GM21423 (cell line): ENCODE measurements around the gene KLHL2.

ENCODE experiments used
- ATAC-seq: cut with Tn5 transposase; IDR thresholded peaks from one replicate; pipeline ENCODE4 v1.9.1; 2021; ENCODE audit warnings: mild to moderate bottlenecking, moderate library complexity; ENCODE audit not compliant: unreplicated experiment

The KLHL2 gene

DNA sequence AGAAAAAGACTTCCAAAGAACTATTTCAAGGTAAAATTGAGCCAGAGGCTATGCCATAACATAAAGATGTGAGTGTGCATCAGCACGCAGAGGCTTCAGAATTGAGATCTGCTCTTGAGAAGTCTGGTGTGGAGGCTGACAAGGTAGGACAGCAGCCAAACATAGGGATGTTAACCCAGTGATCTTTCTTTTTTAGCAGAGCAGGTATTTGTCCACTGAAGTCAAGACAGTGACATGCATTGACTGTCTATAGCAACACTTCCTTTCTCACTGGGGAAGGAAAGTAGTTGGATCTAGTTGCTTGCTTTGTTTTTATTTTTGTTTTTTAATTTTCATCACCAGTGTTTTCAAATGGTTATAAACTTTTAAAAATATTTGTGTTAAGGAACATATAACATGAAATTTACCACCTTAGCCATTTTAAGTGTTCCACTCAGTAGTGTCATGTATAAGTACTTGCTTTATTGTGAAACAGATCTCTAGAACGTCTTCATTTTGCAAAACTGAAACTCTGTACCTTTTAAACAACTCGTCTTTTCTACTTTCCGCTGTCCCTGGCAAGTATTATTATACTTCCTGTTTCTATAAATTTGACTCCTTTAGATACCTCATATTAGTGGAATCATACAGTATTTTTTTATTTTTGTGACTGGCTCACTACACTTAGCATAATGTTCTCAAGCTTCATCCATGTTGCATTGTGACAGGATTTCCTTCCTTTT, 79.4 kb downstream of the KLHL2 start:
- peak; percentile 77 for ATAC-seq

DNA sequence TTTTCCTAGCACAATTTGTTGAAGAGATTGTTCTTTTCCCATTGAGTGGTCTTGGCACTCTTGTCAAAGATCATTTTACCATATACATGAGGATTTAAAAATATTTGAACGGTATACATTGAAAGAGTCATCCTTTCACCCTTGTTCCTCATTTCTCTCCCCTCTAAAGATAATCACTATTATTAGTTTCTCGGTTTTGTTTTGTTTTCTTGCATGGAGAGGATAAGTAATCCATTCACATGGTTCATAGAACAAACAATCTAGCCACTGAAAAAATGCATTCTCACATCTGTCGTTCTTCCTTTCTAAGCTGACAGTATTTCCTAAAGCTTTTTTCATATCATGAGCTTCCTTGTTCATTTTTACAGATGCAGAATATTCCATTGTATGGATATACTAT, 80.9 kb downstream of the KLHL2 start:
- ATAC-seq = peak; percentile 58

DNA sequence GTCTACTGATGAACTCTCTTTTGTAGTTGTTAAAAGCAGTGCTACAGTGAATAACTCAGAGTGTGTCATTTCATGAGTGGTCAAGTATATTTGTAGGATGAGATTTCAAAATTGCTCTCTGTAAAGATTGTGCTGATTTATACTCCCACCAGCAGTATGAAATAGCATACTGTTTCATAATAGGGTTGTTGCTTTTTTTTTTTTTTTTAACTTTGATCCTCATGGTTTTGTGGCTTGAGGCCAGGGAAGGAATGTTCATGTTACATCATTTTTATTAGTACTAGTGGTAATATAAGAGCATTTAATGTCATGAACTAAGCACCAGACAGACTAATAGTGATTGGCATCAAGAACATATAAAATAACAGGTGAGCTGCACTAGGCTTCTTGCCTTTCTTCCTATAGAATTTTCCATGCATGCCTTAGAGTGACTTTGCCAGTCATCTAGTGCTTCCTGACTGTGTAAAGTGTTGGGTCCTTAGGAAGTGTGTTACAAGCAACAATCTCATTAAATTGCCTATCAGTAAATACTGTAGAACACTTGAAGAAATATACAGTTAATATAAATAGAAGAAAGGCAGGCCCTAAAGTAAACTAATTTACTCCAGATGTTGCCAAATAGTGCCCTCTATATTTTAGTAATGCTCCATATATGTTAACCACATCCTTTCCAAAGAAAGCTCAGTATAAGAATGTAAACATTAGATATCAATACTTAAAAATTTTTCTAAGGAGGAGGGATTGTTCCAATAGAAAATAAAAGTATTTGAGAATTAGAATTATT, 81.5 kb downstream of the KLHL2 start:
- ATAC-seq = peak; percentile 27

DNA sequence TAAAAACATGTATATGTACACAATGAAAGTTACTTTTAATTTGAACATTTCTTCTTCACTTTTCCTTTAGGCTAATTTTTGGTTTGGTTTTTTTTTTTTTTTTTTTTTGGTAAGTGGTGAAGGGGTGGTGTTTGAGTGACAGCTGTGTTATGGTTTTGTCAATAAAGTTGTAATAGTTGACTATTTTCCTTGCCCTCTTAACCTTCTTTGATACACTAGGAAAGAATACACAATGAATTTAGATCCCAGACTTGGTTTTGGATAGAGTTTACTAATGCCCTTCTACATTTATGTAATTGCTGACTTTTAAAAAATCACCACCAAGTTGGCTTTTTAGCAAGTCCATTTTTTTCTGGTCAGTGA, 82.0 kb downstream of the KLHL2 start:
- ATAC-seq = no peak

DNA sequence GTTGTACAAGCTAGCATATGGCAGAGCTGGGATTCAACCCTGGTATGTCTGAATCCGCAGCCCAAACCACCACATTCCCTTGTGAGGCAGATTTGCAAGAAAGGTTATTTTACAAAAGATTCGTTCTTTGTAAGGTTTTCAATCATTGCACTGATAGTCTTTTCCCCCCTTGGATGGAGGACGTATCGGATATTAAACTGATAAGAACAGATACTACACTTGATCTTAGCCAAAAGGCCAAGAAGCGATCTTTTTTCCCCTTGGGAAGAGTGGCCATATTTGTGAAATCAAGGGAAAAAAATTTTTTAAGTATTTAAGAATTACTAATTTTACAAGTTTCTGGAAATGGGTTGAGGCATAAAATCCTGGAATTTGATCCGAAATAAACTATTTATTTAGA, 85.7 kb downstream of the KLHL2 start:
- ATAC-seq = no peak

DNA sequence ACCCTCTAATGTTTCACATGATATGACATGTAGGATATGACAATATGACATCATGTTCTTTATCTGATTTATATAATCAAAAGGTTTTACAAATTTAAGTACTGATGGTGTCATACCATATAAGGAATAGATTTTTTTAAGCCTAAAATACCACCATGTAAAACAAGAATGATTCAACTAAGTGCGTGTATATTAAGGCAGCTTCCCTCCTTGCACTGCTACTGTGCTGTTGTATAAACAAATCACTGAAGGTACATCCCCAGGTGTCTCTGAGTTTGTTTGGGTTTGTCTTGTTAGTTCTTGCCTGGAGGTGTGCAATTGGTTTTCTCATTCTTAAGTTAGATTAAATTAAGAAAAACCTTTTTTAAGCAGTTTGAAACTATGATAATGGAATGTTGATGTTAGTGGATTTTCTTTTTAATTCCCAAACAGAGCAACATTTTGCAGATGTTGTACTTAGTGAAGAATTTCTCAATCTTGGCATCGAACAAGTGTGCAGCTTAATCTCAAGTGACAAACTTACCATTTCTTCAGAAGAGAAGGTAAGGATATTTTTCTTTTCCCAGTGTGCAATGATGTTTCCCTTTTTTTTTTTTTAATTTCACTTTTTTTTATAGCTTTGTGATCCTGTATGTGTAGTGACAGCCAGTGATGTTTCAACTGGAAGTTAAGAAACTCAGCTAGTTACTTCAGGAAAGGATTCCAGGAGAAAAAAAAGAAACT, 86.7 kb downstream of the KLHL2 start:
- ATAC-seq = no peak

DNA sequence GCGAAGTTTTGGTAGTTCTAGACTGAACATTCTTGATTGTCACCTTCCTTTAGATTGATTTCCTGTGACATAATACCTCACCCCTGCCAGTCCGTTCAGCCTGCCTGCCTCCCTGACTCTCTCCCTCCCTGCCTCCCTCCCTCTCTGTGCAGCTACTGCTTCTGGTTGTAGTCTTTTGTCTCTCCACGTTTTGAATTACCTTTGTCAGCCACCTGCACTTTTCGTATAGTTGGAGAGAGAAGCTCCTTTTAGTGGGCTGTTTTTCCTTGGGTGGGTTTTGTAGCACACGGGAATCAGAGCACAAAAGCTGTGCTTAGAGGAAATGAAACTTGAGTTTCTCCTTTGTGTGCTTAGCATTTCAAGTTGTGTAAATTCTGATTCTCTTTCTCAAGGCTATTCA, 87.5 kb downstream of the KLHL2 start:
- peak; percentile 95 for ATAC-seq

DNA sequence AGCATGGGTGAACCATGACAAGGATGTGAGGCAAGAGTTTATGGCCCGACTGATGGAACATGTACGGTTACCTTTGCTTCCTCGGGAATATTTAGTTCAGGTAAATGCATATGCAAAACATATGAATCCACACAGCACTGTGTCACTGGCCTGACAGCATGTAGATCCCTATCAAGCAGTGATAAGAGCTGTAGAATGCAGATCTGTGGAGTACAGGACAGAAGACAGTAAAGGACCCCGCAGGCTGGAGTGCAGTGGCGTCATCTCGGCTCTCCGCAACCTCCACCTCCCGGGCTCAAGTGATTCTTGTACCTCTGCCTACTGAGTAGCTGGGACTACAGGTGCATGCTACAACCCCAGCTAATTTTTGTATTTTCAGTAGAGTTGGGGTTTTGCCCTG, 90.3 kb downstream of the KLHL2 start:
- no peak for ATAC-seq

DNA sequence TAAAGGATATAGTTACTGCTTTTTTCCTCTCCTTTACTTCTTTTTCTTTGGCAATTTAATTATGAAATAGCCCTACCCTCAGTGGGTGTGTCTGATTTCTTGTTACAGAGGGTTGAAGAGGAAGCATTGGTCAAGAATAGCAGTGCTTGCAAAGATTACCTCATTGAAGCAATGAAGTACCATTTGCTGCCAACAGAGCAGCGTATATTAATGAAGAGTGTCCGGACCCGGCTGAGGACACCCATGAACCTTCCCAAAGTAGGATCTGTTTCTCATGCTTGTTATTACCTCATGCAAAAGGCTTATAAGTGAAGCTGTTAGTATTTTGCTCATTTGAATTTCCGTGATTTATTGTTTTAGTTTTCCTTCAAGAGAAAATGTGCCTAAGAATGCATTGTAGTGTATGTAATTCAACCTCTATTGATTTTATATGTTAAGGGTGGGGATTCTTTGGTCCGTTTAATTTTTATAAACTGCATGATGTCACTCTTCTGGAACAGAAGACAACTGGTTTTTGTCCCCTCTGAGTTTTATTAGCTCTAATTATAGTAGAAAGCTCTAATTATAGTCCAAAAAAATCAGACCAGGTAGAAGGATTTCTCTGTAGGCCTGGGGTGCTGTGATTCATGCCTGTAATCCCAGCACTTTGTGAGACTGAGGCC, 92.2 kb downstream of the KLHL2 start:
- ATAC-seq = no peak

DNA sequence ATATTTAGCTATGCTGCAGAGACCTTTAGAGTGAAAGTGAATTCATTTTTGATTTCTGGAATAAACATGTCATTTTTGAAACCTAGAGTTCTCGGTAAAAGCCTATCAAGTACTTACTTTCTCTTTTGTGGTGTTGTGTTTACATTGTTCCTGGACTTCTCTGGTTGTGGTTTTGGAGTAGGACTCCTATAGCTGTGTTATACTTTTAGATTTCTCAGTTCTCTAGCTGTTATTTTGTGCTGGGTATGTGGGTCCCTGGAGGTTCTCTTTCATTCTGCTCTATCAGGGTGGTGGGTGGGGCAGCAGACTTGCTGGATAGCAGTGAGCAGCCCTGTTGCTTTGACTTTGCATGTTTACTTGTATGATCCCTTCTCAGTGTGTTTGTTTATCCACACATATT, 94.5 kb downstream of the KLHL2 start:
- peak; percentile 89 for ATAC-seq

DNA sequence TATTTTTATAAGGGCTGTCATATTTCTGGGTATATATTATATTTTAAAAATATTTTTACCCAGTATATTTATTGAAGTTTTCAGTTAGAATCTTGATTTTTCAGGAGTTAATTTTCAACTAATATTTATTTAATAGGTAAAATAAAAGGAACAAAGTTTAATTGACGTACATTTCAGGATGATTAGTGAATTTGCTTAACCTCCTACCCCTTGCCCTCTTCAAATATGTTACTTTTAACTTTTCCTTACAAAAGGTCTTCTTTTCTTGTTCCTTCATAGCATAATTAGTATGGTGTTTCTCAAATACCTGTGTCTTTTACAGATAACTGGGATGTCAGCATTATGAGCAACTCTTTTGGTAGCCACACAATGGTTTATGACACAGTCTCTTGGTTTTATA, 95.3 kb downstream of the KLHL2 start:
- no peak for ATAC-seq

DNA sequence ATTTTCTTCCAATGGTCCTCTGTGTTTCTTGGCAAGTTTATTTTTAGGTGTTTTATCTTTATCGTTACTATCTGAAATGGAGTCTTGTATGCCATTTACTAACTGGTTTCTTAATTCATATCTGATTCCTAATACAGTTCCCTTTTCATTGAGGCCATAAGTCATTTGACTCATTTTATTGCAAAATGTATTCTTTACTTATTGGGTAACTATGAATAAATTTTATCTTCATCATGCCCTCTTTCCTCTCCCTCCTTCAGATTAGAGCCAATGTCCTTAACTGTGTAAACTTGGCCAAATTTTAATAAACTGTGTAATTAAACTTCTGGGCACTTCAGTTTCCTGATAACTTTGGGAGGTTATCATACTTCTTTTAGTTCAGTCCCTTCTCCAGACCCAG, 100.8 kb downstream of the KLHL2 start:
- no peak for ATAC-seq

DNA sequence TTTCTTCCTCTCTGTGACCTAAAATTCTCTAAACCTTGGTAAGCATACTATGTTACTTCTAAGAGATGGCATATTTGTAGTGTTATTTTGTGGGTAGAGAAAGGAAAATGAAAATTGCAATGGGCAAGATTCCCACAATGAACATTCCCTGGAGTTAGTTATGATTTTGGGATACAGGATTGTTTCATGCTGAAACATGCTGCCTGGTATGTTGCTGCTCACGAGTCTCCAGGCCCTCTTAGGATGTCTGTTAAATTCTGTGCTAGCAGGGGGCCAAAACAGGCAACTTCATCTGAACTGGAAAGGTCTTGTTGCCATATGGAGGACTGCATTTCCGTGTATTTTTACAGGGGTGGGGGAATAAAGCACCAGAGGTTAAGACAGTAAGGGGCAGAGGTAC, 101.2 kb downstream of the KLHL2 start:
- no peak for ATAC-seq

DNA sequence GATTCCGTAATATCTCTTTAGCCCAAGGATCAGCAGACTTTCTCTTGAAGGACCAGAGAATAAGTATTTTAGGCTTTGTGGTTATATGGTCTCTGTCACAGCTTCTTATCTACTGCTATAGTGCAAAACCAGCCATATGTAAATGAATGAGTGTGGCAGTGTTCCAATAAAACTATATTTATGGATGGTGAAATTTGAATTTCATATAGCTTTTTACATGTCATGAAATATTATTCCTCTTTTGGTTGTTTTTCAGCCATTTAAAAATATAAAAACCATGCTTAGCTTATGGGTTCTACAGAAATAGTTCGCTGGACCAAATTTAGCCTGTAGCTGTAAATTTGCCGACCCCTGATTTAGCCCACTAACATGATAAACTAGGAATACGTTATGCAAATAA, 102.1 kb downstream of the KLHL2 start:
- ATAC-seq = no peak

DNA sequence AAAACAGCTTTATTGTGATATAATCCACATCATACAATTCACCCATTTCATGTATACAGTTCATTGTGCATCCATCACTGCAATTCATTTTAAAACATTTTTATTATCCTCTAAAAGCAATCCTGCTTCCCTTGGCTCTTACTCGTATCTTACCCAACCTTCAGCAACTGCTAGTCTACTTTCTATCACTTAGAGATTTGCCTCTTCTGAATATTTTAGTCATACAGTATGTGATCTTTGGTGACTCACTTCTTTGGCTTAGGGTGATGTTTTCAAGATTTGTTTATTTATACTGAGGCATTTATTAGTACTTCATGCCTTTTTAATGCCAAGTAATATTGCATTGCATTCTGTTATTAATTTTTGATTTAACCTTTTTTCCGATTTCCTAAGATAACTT, 105.1 kb downstream of the KLHL2 start:
- no peak for ATAC-seq

DNA sequence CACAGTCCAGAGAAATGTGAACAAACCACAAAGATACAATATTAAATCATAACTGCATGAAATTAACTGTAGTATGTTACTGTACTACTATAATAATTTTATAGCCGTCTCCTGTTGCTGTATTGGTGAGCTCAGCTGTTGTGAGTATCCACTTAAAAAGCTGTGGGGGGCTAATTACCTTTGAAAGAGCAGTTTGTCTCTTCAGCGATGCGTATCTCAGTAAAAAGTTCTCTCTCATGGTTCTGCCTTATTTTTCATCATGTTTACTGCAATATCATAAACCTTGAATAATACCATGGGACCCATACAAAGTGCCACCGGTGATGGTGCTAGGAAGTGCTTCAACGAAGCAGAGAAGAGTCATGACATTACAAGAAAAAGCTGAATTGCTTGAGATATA, 111.7 kb downstream of the KLHL2 start:
- ATAC-seq = no peak

DNA sequence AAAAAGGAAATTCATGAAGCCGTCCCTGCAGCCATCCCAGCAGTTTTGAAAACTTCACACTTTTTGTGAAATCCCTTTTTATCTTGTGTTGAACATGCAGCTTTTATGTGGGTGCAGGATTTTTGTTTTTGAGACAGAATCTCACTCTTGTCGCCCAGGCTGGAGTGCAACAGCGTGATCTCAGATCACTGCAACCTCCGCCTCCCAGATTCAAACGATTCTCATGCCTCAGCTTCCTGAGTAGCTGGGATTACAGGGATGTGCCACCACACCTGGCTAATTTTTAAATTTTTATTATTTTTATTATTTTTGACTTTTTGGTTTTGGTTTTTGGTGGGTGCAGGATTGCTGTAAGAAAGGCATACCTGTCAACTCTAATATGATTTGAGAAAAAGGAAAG, 112.1 kb downstream of the KLHL2 start:
- no peak for ATAC-seq

DNA sequence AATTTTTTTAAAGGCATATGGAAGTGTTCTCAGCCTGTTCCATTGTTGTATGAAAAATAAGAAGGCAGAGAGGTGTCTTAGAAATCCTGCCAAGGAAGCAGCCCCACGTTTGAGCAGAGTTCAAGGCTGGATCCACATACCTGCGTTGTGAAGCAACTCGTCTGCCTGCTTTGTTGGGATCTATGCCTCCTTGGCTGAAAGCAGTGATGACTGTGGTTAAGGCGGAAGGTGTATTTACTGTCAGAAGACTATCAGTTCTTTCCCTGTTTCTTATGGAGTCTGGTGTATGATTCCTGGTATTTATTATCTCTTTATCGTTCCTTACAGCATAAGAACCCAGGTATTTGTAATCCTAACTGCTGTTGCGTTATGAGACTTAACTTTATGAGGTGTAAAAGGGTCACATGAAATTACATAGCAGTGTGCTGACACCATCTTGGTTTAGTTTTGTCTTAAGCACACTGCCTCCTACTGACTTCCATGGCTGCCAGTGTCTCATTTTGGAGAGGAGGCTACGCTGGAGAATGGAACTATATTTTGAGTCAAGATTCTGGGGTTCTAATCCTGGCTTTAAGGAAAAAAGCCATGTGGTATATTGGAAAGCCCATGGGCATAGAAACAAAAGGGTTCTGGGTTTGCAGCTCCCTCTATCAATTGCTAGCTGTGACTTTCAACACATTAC, 117.0 kb downstream of the KLHL2 start:
- ATAC-seq = no peak

DNA sequence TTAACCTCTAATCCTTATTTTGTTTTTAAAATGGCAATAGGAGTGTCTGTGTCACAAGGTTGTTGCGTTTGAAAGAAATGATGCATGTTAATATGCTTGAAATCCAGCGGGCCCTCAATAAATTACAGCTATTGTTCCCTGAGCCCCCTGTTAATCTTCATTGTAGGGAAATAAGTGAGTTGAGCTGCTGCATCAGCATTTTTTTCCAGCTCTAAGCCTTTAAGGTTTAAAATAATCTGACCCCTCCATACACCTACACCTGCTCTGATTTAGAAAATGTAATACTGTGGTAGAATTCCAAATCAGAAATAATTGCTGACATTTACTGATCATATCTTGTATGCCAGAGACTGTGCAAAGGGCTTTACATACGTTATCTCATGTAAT, 117.5 kb downstream of the KLHL2 start:
- no peak for ATAC-seq

DNA sequence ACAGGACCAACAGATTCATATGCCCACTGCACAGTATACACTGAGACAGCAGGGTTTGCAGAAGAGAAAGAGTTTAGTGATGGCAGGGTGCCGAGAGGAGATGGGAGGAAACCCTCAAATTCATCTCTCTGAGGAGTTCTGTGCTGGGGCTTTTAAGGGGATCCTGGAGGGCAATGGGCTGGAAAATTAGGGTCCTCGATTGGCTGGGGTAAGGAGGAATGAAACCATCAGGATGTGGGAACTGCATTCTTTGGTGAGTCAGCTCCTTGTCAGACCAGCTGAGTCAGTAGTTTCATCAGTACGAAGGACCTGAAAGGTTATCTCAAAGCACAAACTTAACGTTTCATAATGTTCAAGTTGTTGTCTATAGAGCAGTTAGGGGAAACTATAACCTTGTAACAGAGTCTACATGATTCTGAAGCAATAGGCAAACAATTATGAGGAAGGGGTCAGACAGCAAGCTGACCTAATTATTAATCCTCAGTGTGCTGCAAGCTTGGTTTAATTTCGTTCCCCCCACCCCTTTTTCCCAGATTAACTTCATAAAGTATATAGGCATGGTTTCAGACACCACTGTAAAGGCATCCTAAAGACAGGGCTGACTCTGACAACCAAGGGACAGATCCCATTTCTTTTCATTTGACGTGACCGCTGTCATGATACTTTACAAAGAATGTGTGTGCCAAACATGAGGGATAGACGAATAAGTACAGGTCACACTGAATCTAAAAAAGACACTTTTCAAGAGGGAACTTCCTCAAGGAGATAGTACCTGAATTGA, 118.6 kb downstream of the KLHL2 start:
- no peak for ATAC-seq
